GM12892 (cell line): ENCODE data around the gene PDE3A.

Experiments used
- POLR2A ChIP-seq: IDR thresholded peaks from 2 replicates; pipeline ENCODE4 v1.6.1; 2011; ENCODE audit warnings: low read depth, low read length, control low read depth
- POLR2AphosphoS5 ChIP-seq: IDR thresholded peaks from 2 replicates; pipeline ENCODE4 v1.6.1; 2011; ENCODE audit warnings: low read depth, low read length, control low read depth
- TAF1 ChIP-seq: IDR thresholded peaks from 2 replicates; pipeline ENCODE4 v1.6.1; 2011; ENCODE audit warnings: low read depth, mild to moderate bottlenecking, control low read depth, low read length, borderline replicate concordance

DNA sequence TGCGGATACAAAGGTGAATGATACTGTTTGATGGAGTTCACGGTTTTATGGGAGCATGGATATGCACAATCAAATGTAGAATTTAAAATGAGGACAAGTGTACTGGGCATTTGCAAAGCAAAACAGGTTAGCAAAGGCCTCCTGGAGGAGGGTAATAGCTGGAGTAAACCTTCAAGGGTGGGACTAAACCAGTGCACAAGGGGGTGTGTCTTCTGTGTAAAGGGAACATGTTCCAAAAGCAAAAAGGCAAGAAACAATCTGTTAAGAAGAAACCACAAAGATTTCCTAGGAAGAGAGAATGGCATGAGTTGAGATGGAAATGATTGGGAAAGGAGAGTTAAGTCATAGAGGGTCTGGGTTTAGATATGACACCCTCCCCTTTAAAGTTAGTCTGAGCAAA, 217.6 kb downstream of the PDE3A start:
- TF ChIP-seq POLR2A, result no peak
- no peak for TF ChIP-seq POLR2AphosphoS5
- no peak for TF ChIP-seq TAF1
